ENCODE measurements around the gene FAF1. TPM values are rescaled to one million over a fixed set of nuclear protein-coding genes. Genes with fewer than 3 reads are reported as not detected.

FAF1 gene
- total RNA-seq, 1 experiment from 2014 or later = 73.2 TPM

DNA sequence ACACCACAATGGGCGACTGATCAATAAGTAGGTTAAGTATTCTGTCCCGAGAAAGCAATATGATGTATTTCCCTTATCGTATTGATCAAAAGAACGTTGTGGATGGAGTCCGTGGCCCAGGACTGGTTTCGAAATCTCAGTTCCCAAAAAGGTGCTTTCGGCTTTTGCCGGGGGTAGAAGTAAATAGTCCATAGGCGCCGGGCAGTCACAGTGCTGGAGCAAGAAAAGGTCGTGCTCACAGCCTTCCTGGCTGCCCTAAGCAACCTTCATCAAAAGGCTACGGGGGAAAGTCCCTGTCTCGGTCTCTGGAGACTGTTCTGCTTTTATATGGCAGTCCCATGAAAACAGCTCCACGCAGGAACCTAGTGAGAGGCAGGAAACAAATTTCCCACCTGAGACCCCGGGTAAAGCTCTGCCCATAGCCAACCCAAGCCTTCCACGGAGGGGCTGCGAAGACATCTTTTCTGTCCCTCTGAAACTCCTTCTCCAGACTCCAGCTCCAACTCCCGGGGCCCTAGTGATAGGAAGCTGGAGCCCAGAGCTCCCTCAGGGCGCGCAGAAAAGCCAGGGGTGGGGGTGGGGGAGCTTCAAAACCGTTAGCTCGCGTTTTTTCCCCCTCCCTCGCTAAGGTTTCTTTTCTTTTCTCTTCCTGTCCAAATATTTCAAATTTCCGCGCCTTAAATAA, 17.0 kb upstream of the FAF1 start:
- CTCF ChIA-PET = interaction anchor here (1.0 to 1.5 kb wide), 2 partner anchors 8 to 48 kb away, joined by 3 to 6 read pairs; no protein-coding TSS in a partner anchor
- BruUV-seq (replicated peaks) = no TSS peak
- no peaks in the 10 kb centered on the region for H4K20me1 ChIP-seq (ENCODE audit: insufficient read depth)
- peak overlapping the region; percentile 65 for H3K9ac ChIP-seq (ENCODE audit: low read length)
- RAD21 ChIA-PET (ENCODE audit: low non-redundant PET in 1 of 2, low total read pairs in 2 of 2, uncharacterized antibody in 2 of 2, unreplicated experiment in 2 of 2) = no interaction called here
- no peaks in the 10 kb centered on the region; the same call in 1 of the 2 replicates for H3K9me2 ChIP-seq (ENCODE audit: insufficient read depth)
- intact Hi-C loops (cut with micrococcal nuclease) = no loop called here
- no peaks in the 10 kb centered on the region for H3K27me3 ChIP-seq (ENCODE audit: insufficient read depth, low read length)
- H3K36me3 ChIP-seq (ENCODE audit: control insufficient read depth in 1 of 2, insufficient read depth in 2 of 2, low read length in 2 of 2) = no peaks in the 10 kb centered on the region
- DNase-seq (ENCODE audit: low read depth, low spot score) (no peak), ATAC-seq (no peak)
- H2AFZ ChIP-seq (ENCODE audit: low read depth, low read length, poor library complexity, severe bottlenecking) = no peak overlapping the region
- peak overlapping the region; percentile 50; the same call in 1 of the 2 replicates for H3K27ac ChIP-seq (ENCODE audit: low read depth, low read length)
- peak overlapping the region in 1 of 2 experiments; percentile 65; a peak in 2 of 4 replicates for H3K4me3 ChIP-seq (replicated peaks in 1 of 2; ENCODE audit: low read depth in 1 of 2, low read length in 2 of 2)
- no peaks in the 10 kb centered on the region for H3K9me3 ChIP-seq (ENCODE audit: control insufficient read depth in 1 of 2, insufficient read depth in 1 of 2, low read depth in 1 of 2, low read length in 2 of 2)
- POLR2A ChIA-PET = interaction anchor here (0.8 kb wide), 1 partner anchor 8 kb away, joined by 3 read pairs; no protein-coding TSS in a partner anchor
- TF ChIP-seq SIN3A (IDR thresholded peaks at IDR 0.05; ENCODE audit: low read depth) (no peak), REST (IDR thresholded peaks at IDR 0.05; ENCODE audit: low read depth) (no peak), RAD21 (IDR thresholded peaks at IDR 0.05; ENCODE audit: low read depth) (no peak), FOSL1 (IDR thresholded peaks at IDR 0.05; ENCODE audit: low read depth) (no peak), YY1 (IDR thresholded peaks at IDR 0.05; ENCODE audit: extremely low read depth, insufficient replicate concordance, low read depth, low read length) (no peak), JUND (IDR thresholded peaks at IDR 0.05) (no peak), ZBTB33 (IDR thresholded peaks at IDR 0.05; ENCODE audit: extremely low read depth, insufficient replicate concordance, low read length) (no peak), EZH2 (IDR thresholded peaks at IDR 0.05) (no peak), POLR2AphosphoS5 (IDR thresholded peaks at IDR 0.05; ENCODE audit: low read depth, low read length) (no peak), EZH2phosphoT487 (IDR thresholded peaks at IDR 0.05; ENCODE audit: borderline replicate concordance) (no peak), SP1 (IDR thresholded peaks at IDR 0.05; ENCODE audit: low read depth) (no peak), POLR2A (IDR thresholded peaks at IDR 0.05; ENCODE audit: borderline replicate concordance, extremely low read depth, insufficient read depth, insufficient read length) (no peak), ZNF274 (IDR thresholded peaks at IDR 0.05; ENCODE audit: low read depth, low read length) (no peak), CBX3 (IDR thresholded peaks at IDR 0.05; ENCODE audit: low read depth) (no peak)
- TF ChIP-seq, protein P1, sequence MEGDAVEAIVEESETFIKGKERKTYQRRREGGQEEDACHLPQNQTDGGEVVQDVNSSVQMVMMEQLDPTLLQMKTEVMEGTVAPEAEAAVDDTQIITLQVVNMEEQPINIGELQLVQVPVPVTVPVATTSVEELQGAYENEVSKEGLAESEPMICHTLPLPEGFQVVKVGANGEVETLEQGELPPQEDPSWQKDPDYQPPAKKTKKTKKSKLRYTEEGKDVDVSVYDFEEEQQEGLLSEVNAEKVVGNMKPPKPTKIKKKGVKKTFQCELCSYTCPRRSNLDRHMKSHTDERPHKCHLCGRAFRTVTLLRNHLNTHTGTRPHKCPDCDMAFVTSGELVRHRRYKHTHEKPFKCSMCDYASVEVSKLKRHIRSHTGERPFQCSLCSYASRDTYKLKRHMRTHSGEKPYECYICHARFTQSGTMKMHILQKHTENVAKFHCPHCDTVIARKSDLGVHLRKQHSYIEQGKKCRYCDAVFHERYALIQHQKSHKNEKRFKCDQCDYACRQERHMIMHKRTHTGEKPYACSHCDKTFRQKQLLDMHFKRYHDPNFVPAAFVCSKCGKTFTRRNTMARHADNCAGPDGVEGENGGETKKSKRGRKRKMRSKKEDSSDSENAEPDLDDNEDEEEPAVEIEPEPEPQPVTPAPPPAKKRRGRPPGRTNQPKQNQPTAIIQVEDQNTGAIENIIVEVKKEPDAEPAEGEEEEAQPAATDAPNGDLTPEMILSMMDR (IDR thresholded peaks at IDR 0.05 in 2 of 3, conservative IDR thresholded peaks at IDR 0.05 in 1 of 3; ENCODE audit: borderline replicate concordance in 1 of 3, insufficient read depth in 1 of 3, low read depth in 2 of 3, low read length in 2 of 3) = no peak
- TF ChIP-seq, protein P2, sequence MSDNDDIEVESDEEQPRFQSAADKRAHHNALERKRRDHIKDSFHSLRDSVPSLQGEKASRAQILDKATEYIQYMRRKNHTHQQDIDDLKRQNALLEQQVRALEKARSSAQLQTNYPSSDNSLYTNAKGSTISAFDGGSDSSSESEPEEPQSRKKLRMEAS (IDR thresholded peaks at IDR 0.05) = no peak
- peak overlapping the region; percentile 80 for H3K4me2 ChIP-seq (ENCODE audit: low read length)
- H3K79me2 ChIP-seq (ENCODE audit: insufficient read depth, low read length) = no peaks in the 10 kb centered on the region
- peaks cover 6 to 17% of the 10 kb centered on the region in 2 experiments; a peak in 3 of 4 replicates for H3K4me1 ChIP-seq (ENCODE audit: control insufficient read depth in 1 of 2, insufficient read depth in 2 of 2, low read length in 2 of 2)
